Measurements from ENCODE around the gene PCSK6.

Gene PCSK6

DNA sequence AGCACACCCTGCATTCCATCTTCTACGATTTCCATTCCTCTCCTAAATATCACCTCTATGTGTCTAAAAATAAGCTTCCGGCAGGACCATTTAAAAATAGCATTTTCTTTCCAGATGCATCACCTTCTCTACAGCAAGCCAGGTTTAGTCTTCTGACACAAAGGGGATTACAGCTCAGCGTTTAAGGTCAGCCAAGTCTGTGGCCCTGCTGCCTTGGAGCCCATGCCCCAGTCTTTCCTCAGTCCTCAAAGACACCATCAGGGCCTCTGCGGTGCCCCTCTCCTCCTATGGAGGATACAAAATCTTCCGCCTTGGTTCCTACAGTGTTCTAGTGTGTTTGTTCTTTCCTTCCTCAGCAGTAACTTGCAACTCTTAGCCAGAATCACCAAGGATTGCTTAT lies 216.0 kb downstream of the PCSK6 start:
- no peaks in the 10 kb centered on the region for H3K27me3 Mint-ChIP-seq
- no peak overlapping the region for H3K4me3 Mint-ChIP-seq
- peaks cover 8% of the 10 kb centered on the region for H3K36me3 Mint-ChIP-seq
- H3K9me3 Mint-ChIP-seq (ENCODE audit: low read depth) = no peaks in the 10 kb centered on the region
- peaks cover 26% of the 10 kb centered on the region for H3K4me1 Mint-ChIP-seq (ENCODE audit: low read depth)
- peak overlapping the region; percentile 16 for H3K27ac Mint-ChIP-seq

DNA sequence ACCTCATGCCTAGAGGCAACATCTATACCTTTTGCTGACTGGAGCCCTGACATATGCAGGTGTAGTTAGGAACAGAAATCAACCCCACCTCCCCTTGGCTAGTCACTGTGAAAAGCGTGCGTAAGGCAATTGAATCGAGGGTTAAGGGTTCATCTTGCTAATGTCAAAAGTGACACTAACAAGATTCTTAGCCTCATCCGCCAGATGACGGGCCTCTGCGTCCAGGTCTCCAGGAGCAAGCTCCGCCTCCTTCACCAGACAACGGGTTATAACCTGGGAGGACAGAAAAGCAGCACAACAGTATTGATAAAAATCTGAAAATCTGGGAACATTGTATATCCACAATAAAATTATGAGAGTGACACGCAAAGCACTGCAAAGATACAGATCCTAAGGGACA lies 216.9 kb downstream of the PCSK6 start:
- Mint-ChIP-seq H3K9me3 (ENCODE audit: low read depth) (no peaks in the 10 kb centered on the region), H3K4me1 (ENCODE audit: low read depth) (peaks cover 20% of the 10 kb centered on the region), H3K4me3 (no peak overlapping the region), H3K27ac (no peak overlapping the region), H3K27me3 (no peaks in the 10 kb centered on the region), H3K36me3 (peaks cover 8% of the 10 kb centered on the region)

DNA sequence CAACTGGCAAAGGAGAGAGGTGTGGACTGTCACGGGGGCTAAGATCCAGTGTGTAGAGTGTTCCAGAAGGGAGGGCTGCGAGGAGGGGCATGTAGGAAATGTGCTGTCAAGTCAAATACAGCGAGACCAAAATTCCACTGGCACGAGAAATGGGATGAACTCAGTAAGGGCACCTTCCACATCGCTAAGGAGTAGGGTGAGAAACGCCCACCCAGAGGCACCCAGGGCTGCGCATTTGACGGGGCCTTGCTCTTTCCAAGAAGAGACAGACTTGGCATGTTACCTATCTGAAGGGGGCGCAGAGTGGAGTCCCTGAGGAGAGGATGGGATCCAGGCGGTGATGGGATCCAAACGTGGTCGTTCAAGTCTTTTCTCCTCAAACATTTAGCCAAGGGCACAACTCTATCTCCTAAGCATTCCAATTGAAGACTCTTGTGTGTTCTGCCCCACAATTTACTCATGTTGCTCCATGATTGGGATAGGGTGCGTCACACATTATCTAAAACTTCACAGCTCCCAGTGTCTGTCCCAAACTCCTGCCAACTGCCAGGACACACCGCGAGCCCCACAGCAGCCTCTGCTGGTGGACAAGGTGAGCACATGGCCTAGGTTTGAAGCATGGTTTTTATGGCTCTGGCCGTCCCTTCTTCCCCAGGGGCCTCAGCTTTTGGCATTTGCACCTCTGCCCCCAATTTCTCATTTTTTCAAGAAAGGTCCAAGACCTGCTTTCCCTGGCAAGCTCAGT lies 219.9 kb downstream of the PCSK6 start:
- H3K27ac Mint-ChIP-seq = no peak overlapping the region
- no peak overlapping the region for H3K4me3 Mint-ChIP-seq
- no peaks in the 10 kb centered on the region for H3K27me3 Mint-ChIP-seq
- H3K36me3 Mint-ChIP-seq = peaks cover 3% of the 10 kb centered on the region
- H3K4me1 Mint-ChIP-seq (ENCODE audit: low read depth) = no peaks in the 10 kb centered on the region
- no peaks in the 10 kb centered on the region for H3K9me3 Mint-ChIP-seq (ENCODE audit: low read depth)

DNA sequence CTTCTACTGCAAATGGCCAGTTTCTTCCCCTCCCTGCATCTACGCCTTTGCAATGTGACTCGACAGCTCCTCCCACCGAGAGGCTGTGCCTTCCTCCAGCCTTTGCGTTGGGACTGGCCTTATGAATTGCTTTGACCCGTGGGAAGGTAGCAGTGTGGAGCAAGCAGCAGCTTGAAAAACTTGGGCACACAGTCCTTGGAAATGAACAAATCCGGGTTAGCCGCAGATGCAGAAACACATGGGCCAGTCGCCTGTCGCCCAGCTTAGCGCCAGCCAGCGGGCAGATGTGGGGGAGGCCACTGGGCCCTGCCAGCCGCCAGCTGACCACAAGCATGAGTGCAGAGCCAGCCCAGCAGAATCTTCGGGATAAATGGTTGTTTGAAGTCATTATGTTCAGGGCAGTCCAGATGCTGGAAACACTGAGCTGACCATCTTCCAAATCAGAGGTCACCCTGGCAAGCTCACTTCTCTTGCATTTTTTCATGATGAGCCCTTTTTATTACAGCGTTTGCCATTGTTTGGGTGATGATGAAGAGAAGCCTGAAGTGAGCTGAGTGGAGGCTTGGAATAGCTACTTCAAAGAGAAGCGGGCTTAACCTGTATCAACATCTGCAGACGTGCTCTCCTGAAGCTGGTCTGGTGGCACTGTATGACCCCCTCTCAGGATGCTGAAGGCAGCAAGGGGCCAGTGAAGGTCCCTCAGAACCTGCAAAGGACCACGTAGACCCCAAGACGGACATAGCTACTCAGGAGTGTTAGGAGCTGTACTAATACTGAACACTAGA lies 222.0 kb downstream of the PCSK6 start:
- Mint-ChIP-seq H3K4me3 (no peak overlapping the region), H3K36me3 (no peaks in the 10 kb centered on the region), H3K9me3 (ENCODE audit: low read depth) (no peaks in the 10 kb centered on the region), H3K4me1 (ENCODE audit: low read depth) (no peaks in the 10 kb centered on the region), H3K27ac (no peak overlapping the region), H3K27me3 (no peaks in the 10 kb centered on the region)

DNA sequence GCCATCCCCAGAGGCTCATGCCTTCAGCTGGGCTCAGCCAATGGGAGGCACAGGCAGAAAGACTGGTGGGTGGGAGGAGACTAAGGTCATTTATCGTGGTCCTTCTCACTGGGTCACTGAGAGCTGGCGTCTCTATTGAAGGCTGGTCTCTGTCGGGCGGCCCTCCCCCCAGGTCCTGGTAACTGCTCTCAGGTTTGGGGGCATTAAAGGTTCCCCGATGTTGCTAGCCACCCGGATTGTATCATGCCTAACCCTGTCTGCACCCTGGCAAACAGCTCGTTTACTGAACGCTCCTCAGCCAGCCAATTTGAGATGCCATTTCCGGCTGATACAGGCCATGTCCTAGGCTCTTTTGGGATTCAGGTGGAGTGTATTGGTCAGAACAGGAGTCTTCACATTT lies 222.7 kb downstream of the PCSK6 start:
- H3K27me3 Mint-ChIP-seq = no peaks in the 10 kb centered on the region
- no peak overlapping the region for H3K27ac Mint-ChIP-seq

DNA sequence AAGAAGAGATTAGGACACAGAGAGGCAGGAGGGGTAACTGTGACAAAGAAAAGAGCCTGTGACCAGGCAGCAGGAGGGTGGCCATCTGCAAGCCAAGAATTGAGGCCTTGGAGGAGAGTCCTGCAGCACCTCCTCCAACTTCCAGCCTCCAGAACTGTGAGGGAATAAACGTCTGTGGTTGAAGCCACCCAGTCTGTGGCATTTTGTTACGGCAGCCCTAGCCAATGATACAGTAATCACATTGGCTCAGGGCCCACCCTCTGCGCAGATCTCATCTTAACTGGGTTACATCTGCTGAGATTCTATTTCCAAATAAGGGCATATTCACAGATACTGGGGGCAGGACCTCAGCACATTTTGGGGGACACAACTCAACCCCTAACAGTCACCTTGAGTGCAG lies 223.5 kb downstream of the PCSK6 start:
- Mint-ChIP-seq H3K4me3 (no peak overlapping the region), H3K27me3 (no peaks in the 10 kb centered on the region), H3K27ac (no peak overlapping the region), H3K9me3 (ENCODE audit: low read depth) (no peaks in the 10 kb centered on the region), H3K36me3 (no peaks in the 10 kb centered on the region), H3K4me1 (ENCODE audit: low read depth) (no peaks in the 10 kb centered on the region)

More for the DNA sequence above, 222.7 kb downstream of the PCSK6 start:
- Mint-ChIP-seq H3K4me3 (no peak overlapping the region), H3K4me1 (ENCODE audit: low read depth) (no peaks in the 10 kb centered on the region), H3K9me3 (ENCODE audit: low read depth) (no peaks in the 10 kb centered on the region), H3K36me3 (no peaks in the 10 kb centered on the region)

DNA sequence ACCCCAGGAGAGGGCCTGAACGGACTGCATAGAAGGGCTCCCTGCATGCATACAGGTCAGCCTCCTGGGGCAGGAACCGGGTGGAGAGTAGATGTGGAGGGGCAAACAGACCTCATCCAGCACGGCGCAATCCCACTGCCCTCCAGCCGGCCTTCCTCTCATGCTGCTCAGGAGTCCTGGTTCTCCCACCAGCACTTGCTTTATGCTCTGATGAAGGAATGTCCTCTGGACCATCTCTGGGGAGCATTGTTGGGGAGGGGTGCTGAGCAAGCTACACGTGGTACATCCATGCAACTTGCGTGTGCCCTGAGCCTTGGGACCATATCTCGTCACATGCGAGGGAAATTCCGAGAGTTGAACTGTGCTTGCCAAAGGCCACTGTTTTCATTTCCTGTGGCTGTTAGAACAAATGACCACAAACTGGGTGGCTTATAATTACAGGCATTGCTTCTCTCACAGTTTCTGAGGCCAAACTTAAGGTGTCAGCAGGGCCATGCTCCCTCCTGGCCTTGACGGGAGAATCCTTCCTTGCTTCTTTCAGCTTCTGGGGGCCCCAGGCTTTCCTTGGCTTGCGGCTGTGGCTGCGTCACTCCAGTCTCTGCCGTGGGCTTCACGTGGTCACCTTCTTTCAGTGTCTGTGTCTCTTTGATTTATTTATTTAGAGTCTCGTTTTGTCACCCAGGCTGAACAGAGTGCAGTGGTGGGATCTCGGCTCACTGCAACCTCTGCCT lies 224.4 kb downstream of the PCSK6 start:
- H3K27me3 Mint-ChIP-seq = peaks cover under 1% of the 10 kb centered on the region
- no peaks in the 10 kb centered on the region for H3K9me3 Mint-ChIP-seq (ENCODE audit: low read depth)
- no peaks in the 10 kb centered on the region for H3K4me1 Mint-ChIP-seq (ENCODE audit: low read depth)
- no peaks in the 10 kb centered on the region for H3K36me3 Mint-ChIP-seq
- H3K4me3 Mint-ChIP-seq = no peak overlapping the region
- no peak overlapping the region for H3K27ac Mint-ChIP-seq

DNA sequence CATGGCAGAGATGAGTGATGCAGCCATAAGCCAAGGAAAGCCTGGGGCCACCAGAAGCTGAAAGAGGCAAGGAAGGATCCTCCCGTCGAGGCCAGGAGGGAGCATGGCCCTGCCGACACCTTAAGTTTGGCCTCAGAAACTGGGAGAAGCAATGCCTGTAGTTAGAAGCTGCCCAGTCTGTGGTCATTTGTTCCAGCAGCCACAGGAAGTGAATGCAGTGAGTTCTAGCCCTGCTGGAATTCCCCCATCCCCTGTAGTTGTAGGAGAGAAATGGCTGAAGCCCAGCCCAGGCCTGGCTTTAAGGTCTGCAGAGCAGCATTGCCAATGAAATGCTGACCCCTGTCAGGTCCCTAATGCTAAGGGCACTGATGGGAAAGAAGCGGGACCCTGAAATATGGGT lies 225.5 kb downstream of the PCSK6 start:
- Mint-ChIP-seq H3K36me3 (no peaks in the 10 kb centered on the region), H3K27ac (no peak overlapping the region), H3K4me1 (ENCODE audit: low read depth) (no peaks in the 10 kb centered on the region), H3K27me3 (peaks cover 3% of the 10 kb centered on the region), H3K9me3 (ENCODE audit: low read depth) (no peaks in the 10 kb centered on the region), H3K4me3 (no peak overlapping the region)

DNA sequence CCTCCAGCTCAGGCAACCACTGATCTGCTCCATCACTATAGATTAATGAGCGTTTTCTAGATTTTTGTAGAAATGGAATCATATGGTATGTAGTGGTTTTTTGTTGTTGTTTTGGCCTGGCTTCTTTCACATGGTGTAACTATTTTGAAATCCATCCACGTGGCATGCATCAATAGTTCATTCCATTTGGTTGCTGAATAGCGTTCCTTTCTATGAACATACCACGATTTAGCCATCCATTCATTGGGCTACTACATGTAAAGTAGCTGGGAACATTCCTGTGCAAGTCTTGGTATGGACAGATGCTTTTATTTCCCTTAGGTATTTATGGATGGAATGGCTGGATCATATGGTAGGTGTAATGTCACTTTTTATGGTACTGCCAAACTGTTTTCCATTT lies 227.0 kb downstream of the PCSK6 start:
- Mint-ChIP-seq H3K4me3 (no peak overlapping the region), H3K9me3 (ENCODE audit: low read depth) (no peaks in the 10 kb centered on the region), H3K36me3 (no peaks in the 10 kb centered on the region), H3K27ac (no peak overlapping the region), H3K27me3 (peaks cover 3% of the 10 kb centered on the region), H3K4me1 (ENCODE audit: low read depth) (peaks cover 4% of the 10 kb centered on the region)

DNA sequence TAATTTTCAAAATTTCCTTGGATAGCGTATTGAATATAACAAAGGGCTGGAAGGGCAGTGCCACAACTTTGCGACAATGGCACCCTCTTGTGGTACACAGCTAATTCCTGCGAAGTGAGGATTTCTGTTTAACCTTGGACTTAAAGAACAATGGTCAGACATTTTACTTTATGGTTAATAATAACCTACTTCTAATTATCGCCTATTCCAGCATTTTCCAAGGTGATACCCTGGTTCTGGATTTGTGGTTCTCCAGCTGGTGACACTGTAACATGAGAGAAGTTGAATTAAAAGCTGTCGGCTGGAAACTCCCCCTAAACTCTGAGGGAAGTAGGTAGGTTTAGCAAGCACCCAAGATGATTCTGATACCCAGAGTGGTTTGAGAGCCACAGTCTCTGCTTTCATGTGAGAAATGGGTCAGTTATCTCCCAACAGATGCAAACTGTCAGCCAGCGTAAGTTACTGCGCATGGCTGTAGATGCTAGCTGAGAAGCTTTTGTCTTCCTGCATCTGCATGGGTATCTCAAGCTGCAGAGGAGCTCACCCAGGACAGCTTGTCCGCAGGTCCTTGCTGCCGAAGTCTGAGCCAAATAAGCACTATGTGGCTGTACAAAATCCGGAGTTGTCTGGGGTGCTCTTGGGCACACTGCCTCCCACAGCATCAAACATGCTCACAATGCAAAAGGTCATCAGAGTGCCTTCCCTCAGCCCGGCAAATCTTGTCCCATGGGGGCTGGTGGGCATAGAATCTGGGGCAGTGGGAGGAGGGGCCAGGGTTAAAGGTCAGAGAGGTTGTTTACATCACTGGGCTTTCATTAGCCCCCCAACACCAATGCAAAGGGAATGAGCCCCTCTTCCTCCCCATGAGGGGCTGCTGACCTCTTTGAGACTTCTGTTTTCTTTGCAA lies 231.0 kb downstream of the PCSK6 start:
- no peaks in the 10 kb centered on the region for H3K9me3 Mint-ChIP-seq (ENCODE audit: low read depth)
- no peaks in the 10 kb centered on the region for H3K36me3 Mint-ChIP-seq
- peaks cover 3% of the 10 kb centered on the region for H3K27me3 Mint-ChIP-seq
- peaks cover 18% of the 10 kb centered on the region for H3K4me1 Mint-ChIP-seq (ENCODE audit: low read depth)
- no peak overlapping the region for H3K27ac Mint-ChIP-seq
- H3K4me3 Mint-ChIP-seq = no peak overlapping the region

DNA sequence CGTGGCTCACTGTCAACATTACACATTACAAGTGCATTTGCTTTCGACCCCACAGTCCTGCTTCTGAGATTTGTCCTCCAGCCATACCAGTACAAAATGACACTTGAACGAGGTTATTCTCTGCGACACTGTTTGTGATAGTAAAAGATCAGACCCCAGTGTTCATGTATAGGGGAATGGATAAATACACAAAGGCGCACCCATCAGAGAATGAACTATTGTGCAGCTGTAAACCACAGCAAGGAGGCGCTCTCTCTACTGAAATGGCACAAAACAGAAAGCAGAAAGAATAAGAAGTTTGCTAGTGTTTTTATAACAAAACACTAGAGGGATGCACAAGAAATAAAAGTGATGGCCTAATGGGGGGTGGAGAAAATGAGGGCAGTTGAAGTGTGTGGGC lies 232.8 kb downstream of the PCSK6 start:
- H3K27me3 Mint-ChIP-seq = peaks cover 3% of the 10 kb centered on the region
- H3K4me1 Mint-ChIP-seq (ENCODE audit: low read depth) = peaks cover 30% of the 10 kb centered on the region
- H3K9me3 Mint-ChIP-seq (ENCODE audit: low read depth) = no peaks in the 10 kb centered on the region
- no peaks in the 10 kb centered on the region for H3K36me3 Mint-ChIP-seq
- no peak overlapping the region for H3K4me3 Mint-ChIP-seq
- no peak overlapping the region for H3K27ac Mint-ChIP-seq

DNA sequence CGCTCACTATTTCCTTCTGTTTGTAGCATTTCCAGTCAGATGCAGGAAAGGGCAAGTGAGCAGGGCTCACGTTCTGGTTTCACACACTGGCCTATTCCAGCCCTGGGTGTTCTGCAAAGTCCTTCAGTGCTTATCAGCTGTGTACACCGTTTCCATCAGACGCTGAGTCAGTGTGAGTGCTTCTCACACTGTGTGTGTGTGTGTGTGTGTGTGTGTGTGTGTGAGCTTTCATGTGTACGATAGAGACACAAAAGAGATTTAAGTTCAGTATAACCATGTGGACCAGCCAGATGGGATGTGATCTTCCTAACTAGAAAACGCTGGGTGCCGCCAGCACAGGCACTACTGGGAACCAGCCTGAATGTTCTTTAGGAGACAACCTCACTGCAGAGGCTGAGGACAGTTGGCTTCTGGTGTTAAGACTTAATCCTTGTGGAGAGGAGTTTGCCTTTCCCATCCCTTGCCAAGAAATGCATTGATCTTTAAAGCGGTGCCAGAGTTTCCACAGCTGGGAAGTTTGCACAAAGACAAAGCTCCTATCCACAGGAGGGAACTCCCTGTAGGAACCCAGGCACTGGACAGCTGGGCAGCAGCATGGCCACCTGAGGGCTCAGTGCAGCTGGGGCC lies 233.8 kb downstream of the PCSK6 start:
- Mint-ChIP-seq H3K9me3 (ENCODE audit: low read depth) (no peaks in the 10 kb centered on the region), H3K36me3 (no peaks in the 10 kb centered on the region), H3K4me1 (ENCODE audit: low read depth) (peaks cover 30% of the 10 kb centered on the region), H3K27ac (peak overlapping the region; percentile 46), H3K4me3 (no peak overlapping the region), H3K27me3 (peaks cover 3% of the 10 kb centered on the region)

DNA sequence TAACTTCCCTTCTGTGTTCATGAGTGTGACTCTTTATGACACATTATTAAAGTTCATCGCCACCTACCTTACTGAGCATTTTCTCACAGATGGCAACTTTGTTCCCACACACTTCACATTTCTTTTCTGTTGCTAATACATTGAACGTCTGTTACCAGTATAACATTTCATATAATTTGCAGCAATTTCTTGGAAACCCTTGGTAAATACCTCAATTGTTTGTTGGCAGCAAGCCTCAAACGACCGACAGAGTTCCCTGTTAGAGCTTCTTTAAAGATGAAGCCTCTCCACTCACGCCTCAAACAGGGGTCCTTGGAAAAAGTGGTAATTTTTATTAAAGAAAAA lies 234.5 kb downstream of the PCSK6 start:
- peak overlapping the region; percentile 13 for H3K4me3 Mint-ChIP-seq
- peaks cover 2% of the 10 kb centered on the region for H3K27me3 Mint-ChIP-seq
- peaks cover 3% of the 10 kb centered on the region for H3K36me3 Mint-ChIP-seq
- peak overlapping the region; percentile 46 for H3K27ac Mint-ChIP-seq
- H3K9me3 Mint-ChIP-seq (ENCODE audit: low read depth) = no peaks in the 10 kb centered on the region
- peaks cover 34% of the 10 kb centered on the region for H3K4me1 Mint-ChIP-seq (ENCODE audit: low read depth)

Data from activated naive CD8-positive, alpha-beta T cell (primary cell).